Esophagus squamous epithelium (tissue), 4 donors: ENCODE measurements around the gene NONO.

Source experiments
- POLR2A ChIP-seq, 4 donors: fragments of 450-650 bp; IDR thresholded peaks; one replicate each; pipeline ENCODE4 v1.6.1; 2017; ENCODE audit warnings: antibody characterized with exemption in 4 of 4, mild to moderate bottlenecking in 4 of 4, moderate library complexity in 3 of 4
- TF ChIP-seq, protein P1 (sequence below), 6 experiments: fragments of 450-650 bp in 4 of 6; fragments of 200-600 bp in 2 of 6; sonication (generic) in 2 of 6; IDR thresholded peaks; one replicate each; pipeline ENCODE4 v1.5.1; 2016 to 2019; ENCODE audit warnings: antibody characterized with exemption in 6 of 6, mild to moderate bottlenecking in 4 of 6, moderate library complexity in 4 of 6

DNA sequence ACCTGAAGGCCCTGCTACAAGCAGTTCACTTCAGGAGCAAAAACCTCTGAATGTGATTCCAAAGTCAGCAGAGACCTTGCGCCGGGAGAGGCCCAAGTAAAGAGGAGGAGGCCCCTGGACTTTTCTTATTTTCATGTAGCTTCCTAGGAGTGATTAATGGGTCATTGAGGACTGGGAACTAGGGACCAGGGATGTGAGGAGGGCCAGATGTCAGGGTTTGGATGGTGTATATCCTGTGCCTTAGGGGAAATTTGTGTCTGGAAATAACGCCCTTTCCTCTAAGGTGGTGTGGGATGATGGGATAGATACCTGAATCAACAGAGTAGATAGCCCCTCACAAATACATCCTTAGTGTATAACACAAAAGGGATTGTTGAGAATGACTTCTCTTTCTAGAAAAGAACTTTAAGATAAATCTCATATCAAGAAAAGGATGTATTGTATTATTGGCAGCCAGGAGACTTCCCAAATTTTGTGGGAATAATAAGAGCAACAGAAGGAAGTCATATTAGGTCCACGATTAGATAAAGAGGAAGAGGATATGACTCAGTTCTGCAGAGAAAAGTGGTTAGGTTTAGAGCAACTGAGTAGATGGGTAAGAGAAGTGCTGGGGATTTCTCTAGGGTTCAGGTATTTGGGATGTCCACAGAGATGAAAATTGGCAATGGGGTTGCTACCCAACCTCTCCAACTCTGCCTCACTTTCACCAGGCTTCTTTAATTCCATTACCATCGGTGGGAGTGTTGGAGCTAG, 19.2 kb downstream of the NONO start:
- TF ChIP-seq, protein P1, sequence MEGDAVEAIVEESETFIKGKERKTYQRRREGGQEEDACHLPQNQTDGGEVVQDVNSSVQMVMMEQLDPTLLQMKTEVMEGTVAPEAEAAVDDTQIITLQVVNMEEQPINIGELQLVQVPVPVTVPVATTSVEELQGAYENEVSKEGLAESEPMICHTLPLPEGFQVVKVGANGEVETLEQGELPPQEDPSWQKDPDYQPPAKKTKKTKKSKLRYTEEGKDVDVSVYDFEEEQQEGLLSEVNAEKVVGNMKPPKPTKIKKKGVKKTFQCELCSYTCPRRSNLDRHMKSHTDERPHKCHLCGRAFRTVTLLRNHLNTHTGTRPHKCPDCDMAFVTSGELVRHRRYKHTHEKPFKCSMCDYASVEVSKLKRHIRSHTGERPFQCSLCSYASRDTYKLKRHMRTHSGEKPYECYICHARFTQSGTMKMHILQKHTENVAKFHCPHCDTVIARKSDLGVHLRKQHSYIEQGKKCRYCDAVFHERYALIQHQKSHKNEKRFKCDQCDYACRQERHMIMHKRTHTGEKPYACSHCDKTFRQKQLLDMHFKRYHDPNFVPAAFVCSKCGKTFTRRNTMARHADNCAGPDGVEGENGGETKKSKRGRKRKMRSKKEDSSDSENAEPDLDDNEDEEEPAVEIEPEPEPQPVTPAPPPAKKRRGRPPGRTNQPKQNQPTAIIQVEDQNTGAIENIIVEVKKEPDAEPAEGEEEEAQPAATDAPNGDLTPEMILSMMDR (IDR thresholded peaks at IDR 0.05), result no peak
- TF ChIP-seq POLR2A (IDR thresholded peaks at IDR 0.05), result no peak
